Measurements from ENCODE around the gene PSMC3IP. TPM values are rescaled to one million over a fixed set of nuclear protein-coding genes. Genes with fewer than 3 reads are reported as not detected.
A peak's percentile ranks its signal among the peaks of the same experiment; 100 is the strongest.

Gene PSMC3IP
- polyA plus RNA-seq, 1 donor from 2014 or later: 22.5 TPM

- H3K9me2 ChIP-seq (ENCODE audit: insufficient read depth, low read length): no peaks in the 10 kb centered on the region
- no peaks in the 10 kb centered on the region for H3K36me3 ChIP-seq (ENCODE audit: insufficient read depth, low read length)
- H3K27me3 ChIP-seq (ENCODE audit: insufficient read depth, low read depth, low read length): no peaks in the 10 kb centered on the region
- H3K4me3 ChIP-seq (ENCODE audit: low read length): no peak overlapping the region
- no peaks in the 10 kb centered on the region for H3F3A ChIP-seq (ENCODE audit: insufficient read depth, low read length, poor library complexity, severe bottlenecking)
- H3K9ac ChIP-seq (ENCODE audit: low read length): no peak overlapping the region
- H3K4me2 ChIP-seq (ENCODE audit: low read length): no peak overlapping the region
- no peak overlapping the region for H3K27ac ChIP-seq (ENCODE audit: low read length)
- no peaks in the 10 kb centered on the region for H3K9me3 ChIP-seq (ENCODE audit: low read length)
- H4K20me1 ChIP-seq (ENCODE audit: insufficient read depth): no peaks in the 10 kb centered on the region
- no peak for TF ChIP-seq POLR2AphosphoS5 (IDR thresholded peaks at IDR 0.05)
- no peak for TF ChIP-seq REST (IDR thresholded peaks at IDR 0.05; ENCODE audit: borderline replicate concordance)
- TF ChIP-seq RAD21 (conservative IDR thresholded peaks at IDR 0.05): no peak
- TF ChIP-seq EZH2 (IDR thresholded peaks at IDR 0.05; ENCODE audit: borderline replicate concordance, insufficient read depth, low read length, poor library complexity, severe bottlenecking): no peak
- TF ChIP-seq, protein P1, sequence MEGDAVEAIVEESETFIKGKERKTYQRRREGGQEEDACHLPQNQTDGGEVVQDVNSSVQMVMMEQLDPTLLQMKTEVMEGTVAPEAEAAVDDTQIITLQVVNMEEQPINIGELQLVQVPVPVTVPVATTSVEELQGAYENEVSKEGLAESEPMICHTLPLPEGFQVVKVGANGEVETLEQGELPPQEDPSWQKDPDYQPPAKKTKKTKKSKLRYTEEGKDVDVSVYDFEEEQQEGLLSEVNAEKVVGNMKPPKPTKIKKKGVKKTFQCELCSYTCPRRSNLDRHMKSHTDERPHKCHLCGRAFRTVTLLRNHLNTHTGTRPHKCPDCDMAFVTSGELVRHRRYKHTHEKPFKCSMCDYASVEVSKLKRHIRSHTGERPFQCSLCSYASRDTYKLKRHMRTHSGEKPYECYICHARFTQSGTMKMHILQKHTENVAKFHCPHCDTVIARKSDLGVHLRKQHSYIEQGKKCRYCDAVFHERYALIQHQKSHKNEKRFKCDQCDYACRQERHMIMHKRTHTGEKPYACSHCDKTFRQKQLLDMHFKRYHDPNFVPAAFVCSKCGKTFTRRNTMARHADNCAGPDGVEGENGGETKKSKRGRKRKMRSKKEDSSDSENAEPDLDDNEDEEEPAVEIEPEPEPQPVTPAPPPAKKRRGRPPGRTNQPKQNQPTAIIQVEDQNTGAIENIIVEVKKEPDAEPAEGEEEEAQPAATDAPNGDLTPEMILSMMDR (IDR thresholded peaks at IDR 0.05; ENCODE audit: poor library complexity, severe bottlenecking): no peak
- TF ChIP-seq MXI1 (conservative IDR thresholded peaks at IDR 0.05; ENCODE audit: poor library complexity, severe bottlenecking): no peak
- no peak for TF ChIP-seq SMC3 (conservative IDR thresholded peaks at IDR 0.05; ENCODE audit: poor library complexity)
- TF ChIP-seq TAF1 (IDR thresholded peaks at IDR 0.05; ENCODE audit: low read depth): no peak
- TF ChIP-seq EP300 (conservative IDR thresholded peaks at IDR 0.05; ENCODE audit: poor library complexity, severe bottlenecking): no peak
- no peak overlapping the region for H2AFZ ChIP-seq (ENCODE audit: low read depth, low read length)
- no peaks in the 10 kb centered on the region for H3K79me2 ChIP-seq (replicated peaks; ENCODE audit: insufficient read depth, low read length)
Observed at GRCh38 chr17:42537826-42538451, 39.6 kb downstream of the PSMC3IP start.

DNA sequence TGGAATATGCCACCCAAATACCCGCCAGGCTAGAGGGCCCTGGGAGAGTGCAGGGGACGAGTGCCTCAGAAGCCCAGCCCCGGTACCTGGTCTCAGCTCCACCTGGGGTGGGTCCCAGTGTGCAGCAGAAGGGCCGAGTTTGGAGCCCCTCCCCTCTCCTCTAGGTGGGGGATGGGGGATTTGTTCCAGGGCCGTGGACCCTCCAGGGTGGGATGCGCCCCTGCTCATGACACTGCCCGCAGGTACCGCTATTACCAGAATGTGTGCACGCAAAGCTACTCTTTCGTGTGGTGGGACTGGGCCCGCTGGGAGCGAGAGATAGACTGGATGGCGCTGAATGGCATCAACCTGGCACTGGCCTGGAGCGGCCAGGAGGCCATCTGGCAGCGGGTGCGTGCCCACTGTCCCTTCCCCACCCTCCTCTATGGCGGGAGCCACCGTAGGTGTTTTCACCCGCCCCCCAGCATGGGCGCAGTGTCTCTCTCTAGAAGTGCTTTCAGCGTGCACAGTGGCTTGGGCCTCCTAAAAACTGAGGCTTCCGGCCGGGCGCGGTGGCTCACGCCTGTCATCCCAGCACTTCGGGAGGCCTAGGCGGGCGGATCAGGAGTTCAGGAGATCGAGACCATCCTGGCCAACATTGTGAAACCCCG, 40.2 kb downstream of the PSMC3IP start:
- Histone ChIP-seq H3K79me2 (replicated peaks; ENCODE audit: insufficient read depth, low read length) (no peaks in the 10 kb centered on the region), H3K27me3 (ENCODE audit: insufficient read depth, low read depth, low read length) (no peaks in the 10 kb centered on the region), H3K9me3 (ENCODE audit: low read length) (no peaks in the 10 kb centered on the region), H4K20me1 (ENCODE audit: insufficient read depth) (no peaks in the 10 kb centered on the region), H3K9ac (ENCODE audit: low read length) (peak overlapping the region; percentile 68), H3K9me2 (ENCODE audit: insufficient read depth, low read length) (no peaks in the 10 kb centered on the region), H3K36me3 (ENCODE audit: insufficient read depth, low read length) (no peaks in the 10 kb centered on the region), H3K4me2 (ENCODE audit: low read length) (peak overlapping the region; percentile 59), H3K27ac (ENCODE audit: low read length) (no peak overlapping the region), H3F3A (ENCODE audit: insufficient read depth, low read length, poor library complexity, severe bottlenecking) (no peaks in the 10 kb centered on the region), H3K4me3 (ENCODE audit: low read length) (peak overlapping the region; percentile 81), H2AFZ (ENCODE audit: low read depth, low read length) (peak overlapping the region; percentile 40)
- TF ChIP-seq EZH2 (IDR thresholded peaks at IDR 0.05; ENCODE audit: borderline replicate concordance, insufficient read depth, low read length, poor library complexity, severe bottlenecking) (no peak), EP300 (conservative IDR thresholded peaks at IDR 0.05; ENCODE audit: poor library complexity, severe bottlenecking) (no peak), MXI1 (conservative IDR thresholded peaks at IDR 0.05; ENCODE audit: poor library complexity, severe bottlenecking) (no peak), RAD21 (conservative IDR thresholded peaks at IDR 0.05) (no peak), REST (IDR thresholded peaks at IDR 0.05; ENCODE audit: borderline replicate concordance) (no peak), SMC3 (conservative IDR thresholded peaks at IDR 0.05; ENCODE audit: poor library complexity) (no peak)
